HS-27A (cell line): ENCODE data around the gene GATA5.
"Not testable (repeated sequence)": the region's sequence is repeated elsewhere in the genome, so short reads cannot be mapped to it uniquely, and the experiment has no call there.

Source experiments
- DNase-seq: peaks from one replicate; pipeline ENCODE4 v3.0.0-alpha.2; 2012; ENCODE audit warnings: low read depth, missing footprints

The GATA5 gene

DNA sequence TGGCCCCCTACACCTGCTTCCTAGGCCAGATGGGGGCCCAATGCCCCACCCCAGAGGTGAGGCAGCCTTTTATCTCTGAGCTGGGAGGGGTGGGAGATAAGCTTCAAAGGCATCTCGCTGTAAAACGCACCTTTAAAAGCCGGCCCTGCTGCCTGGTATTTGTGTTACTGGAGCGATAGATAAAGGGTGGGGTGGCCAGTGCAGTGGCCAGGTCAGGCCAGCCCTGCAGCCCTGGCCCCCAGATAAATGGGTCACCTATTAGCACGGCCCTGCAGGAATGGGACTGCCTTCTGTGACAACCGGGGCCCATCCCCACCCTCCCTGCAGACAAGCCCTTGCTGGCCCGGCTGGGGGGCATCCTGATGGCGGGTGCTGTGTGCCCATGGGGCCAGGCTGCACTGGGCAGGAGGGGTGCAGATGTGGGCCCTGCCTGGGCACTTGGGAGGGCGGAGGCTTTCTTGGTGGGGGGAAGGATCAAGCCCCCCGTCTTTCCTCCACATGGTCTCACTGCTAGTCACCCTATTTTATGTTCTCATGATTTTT lies 45.4 kb downstream of the GATA5 start:
- DNase-seq = no peak

DNA sequence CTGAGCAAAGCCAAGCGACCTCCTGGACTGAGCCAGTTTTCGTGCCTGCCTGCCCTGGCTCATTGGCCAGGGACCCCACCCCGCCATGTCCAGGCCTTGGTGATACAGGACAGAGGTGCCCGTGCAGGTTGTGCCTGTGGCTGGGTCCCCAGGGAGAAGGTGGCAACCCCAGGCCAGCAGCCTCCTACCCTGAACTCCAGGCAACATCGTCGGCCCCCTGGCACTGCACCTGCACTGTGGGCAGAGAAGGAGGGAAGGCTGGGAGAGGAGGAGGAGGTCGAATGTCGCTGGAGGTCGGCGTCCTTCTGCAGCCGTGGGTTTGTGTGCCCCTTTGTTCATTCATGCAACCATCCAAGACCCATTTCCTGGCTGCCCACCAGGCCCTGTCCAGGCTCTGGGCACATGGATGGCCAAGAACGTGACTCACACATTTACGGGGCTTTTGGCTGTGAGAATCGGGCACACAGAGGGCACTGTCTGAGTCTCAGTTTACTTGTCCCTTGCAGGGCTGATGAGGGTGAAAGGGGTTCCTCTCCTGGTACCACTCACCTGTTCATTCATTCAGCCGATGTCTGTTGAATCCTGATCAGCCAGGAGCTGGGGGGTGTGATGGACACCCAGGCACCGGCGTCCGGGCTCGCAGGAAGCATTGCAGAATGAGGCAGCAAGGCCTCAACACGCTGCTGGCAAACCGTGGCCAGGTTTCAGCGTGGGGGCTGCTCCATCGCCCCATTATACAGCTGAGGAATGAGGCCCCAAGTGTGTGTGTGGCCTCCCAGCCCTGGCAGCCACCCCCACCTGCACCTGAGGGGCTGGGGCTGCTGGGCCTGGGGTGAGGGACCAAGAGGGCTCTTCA lies 46.1 kb downstream of the GATA5 start:
- no peak for DNase-seq

- no peak for DNase-seq
Observed at GRCh38 chr20:62428396-62429295, 47.1 kb downstream of the GATA5 start.

GRCh38 chr20:62428002-62428372 lies 47.8 kb downstream of the GATA5 start:
- no peak for DNase-seq

GRCh38 chr20:62427172-62428001 lies 48.4 kb downstream of the GATA5 start, which contains the start of gene RBBP8NL:
TSS of gene RBBP8NL (minus strand) at chr20:62427539. CDS start at chr20:62419647, 7,892 bp downstream.
- no peak for DNase-seq

DNA sequence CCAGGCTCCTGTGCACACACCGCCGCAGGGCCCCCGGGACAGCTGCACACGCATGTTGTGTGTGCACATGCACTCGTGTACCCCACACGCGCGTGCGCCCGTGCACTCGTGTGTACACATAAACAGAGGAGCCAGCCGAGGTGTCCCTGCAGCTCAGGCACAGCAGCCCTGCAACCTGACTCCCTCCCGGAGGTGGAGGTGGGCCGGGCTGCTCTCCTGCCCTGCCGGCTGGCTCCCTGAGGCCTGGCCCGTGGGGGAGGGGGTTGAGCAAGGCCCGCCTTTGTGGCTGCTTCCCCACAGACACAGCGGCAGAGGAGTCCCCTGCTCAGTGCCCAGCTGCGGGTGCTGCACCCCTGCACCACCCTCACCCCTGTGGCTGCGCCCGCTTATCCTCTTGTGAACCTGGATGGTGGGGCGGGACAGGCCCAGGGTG lies 49.1 kb downstream of the GATA5 start:
- DNase-seq = no peak

- not testable (repeated sequence) for DNase-seq
Observed at GRCh38 chr20:62426059-62426348, 49.8 kb downstream of the GATA5 start.

DNA sequence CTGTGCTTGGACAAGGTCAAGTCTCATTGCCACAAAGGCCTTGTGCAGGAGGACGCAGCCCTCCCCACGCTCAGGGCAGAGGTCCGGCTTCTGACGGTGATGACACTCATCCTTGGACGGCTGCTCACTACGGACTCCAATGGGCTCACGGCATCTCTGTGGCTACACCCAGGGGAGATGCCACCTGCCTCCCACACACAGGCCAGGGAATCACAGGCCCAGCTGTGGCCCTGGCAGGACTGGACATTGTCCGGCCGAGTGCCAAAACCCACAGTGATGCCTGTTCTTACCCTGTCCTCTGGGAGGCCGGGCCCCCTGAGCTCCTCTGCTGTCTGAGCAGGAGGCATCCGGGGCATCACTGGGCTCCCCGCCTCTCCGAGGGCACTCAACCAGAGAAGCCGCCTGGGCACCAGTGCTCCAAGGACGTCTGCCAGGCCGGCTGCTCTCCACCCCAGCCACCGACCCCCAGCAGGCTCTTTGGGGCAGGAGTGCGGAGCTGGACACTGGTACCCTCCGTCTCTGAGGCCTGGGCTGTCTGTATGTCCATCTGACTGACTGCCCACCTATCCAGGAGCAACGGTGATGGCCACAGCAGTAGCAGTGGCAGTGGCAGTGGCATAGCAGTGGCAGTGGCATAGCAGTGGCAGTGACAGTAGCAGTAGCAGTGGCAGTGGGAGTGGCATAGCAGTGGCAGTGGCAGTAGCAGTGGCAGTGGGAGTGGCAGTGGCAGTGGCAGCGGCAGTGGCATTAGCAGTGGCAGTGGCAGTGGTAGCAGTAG lies 50.3 kb downstream of the GATA5 start:
- no peak for DNase-seq

- no peak for DNase-seq
Observed at GRCh38 chr20:62424249-62425107, 51.3 kb downstream of the GATA5 start.

GRCh38 chr20:62423326-62423706 lies 52.5 kb downstream of the GATA5 start:
- no peak for DNase-seq

- no peak for DNase-seq
Observed at GRCh38 chr20:62422636-62423325, 53.0 kb downstream of the GATA5 start.

GRCh38 chr20:62421716-62421990 lies 54.1 kb downstream of the GATA5 start:
- no peak for DNase-seq

- DNase-seq = no peak
Observed at GRCh38 chr20:62420846-62421715, 54.7 kb downstream of the GATA5 start.

DNA sequence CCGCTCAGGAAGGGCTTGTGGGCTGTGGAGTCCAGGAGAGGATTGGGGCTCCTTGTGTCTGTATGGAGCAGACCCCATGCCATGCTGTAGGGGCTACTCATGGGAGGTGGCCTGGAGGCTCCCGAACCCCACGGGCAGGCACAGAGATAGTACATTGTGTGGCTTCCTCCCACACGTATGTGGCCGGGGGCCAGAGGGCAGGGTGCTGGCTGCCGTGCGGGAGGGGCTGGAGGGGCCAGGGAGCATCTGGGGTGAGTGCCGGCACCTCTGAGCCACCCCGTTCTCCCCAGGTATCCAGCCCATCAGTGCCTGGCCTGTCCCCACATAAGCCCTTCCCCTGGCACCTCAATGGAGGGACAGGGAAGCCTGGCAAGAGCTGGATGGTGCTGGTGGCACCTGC lies 56.0 kb downstream of the GATA5 start:
- no peak for DNase-seq

- no peak for DNase-seq
Observed at GRCh38 chr20:62418709-62419487, 56.9 kb downstream of the GATA5 start.

DNA sequence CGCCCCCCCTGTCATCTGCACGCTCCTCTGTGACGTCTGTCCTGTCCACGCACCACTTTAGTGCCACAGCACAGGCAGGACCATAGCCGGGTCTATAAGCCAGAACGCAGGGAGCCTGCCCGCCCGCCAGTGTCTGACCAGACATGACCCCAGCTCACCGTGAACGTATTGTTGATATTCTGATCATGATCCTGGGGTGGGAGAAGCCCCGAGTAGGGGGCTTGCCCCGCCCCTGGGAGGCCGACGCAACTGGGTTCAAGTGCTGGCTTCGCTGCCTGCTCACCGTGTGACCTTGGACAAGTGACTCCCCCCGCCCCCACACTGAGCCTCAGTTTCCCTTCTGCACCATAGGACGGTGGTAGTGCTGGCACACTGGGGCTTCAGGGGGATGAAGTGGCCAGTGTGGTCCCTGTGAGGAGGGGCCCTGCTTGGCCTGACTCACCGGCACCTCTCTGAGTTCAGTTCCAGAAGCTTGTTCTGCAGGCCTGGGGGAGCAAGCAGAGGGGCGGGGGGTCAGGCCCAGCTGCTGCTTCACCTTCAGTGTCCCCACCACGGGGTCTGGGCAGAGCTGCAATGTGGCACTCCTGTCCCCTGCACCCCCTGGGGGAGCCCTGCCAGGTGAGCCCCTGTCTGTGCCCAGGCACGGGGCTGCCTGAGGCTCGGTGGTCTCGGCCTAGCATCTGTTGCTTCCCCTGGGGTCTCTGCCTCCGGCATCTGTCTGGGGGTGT lies 57.6 kb downstream of the GATA5 start:
- no peak for DNase-seq
